ENCODE data around the gene RPL5. TPM values are rescaled to one million over a fixed set of nuclear protein-coding genes. Genes with fewer than 3 reads are reported as not detected.

Gene RPL5
- total and polyA plus RNA-seq, 2 donors (not counting 1 experiment from before 2014, with no cell fraction given), result 1,198 to 2,145 TPM

- Histone ChIP-seq H3K9me3 (ENCODE audit: control insufficient read depth, insufficient read depth, low read depth, low read length) (no peaks in the 10 kb centered on the region), H3K4me1 (ENCODE audit: control insufficient read depth, extremely low read depth, insufficient read depth, low read length) (no peaks in the 10 kb centered on the region), H3K27ac (ENCODE audit: insufficient read depth, low read length) (no peak overlapping the region), H3K79me2 (ENCODE audit: control insufficient read depth, insufficient read depth, low read length) (peaks cover 28% of the 10 kb centered on the region), H3K36me3 (ENCODE audit: control insufficient read depth, insufficient read depth, low read length) (peaks cover 12% of the 10 kb centered on the region), H4K20me1 (ENCODE audit: control insufficient read depth, extremely low read depth, insufficient read depth, low read length) (no peaks in the 10 kb centered on the region), H3K9ac (ENCODE audit: insufficient read depth, low read length) (no peak overlapping the region), H2AFZ (ENCODE audit: low read length) (no peak overlapping the region), H3K4me2 (ENCODE audit: extremely low read depth, insufficient read depth, low read length) (no peak overlapping the region), H3K27me3 (ENCODE audit: control insufficient read depth, insufficient read depth, low read length) (no peaks in the 10 kb centered on the region), H3K4me3 (replicated peaks in 1 of 4; ENCODE audit: control extremely low read depth in 1 of 4, insufficient read depth in 1 of 4, low read depth in 3 of 4, low read length in 4 of 4) (no peak overlapping the region)
- DNase-seq (ENCODE audit: low read depth in 2 of 2), result no peak
- TF ChIP-seq CTCF (conservative IDR thresholded peaks at IDR 0.05 in 1 of 2, IDR thresholded peaks at IDR 0.05 in 1 of 2; ENCODE audit: low read depth in 1 of 2, low read length in 2 of 2) (no peak), EZH2 (IDR thresholded peaks at IDR 0.05; ENCODE audit: low read length, missing control alignments) (no peak)
Observed at GRCh38 chr1:92843046-92843423, 11.2 kb downstream of the RPL5 start.

- Histone ChIP-seq H3K27me3 (ENCODE audit: control insufficient read depth, insufficient read depth, low read length) (no peaks in the 10 kb centered on the region), H3K4me2 (ENCODE audit: extremely low read depth, insufficient read depth, low read length) (no peak overlapping the region), H3K36me3 (ENCODE audit: control insufficient read depth, insufficient read depth, low read length) (peaks cover 12% of the 10 kb centered on the region), H3K9me3 (ENCODE audit: control insufficient read depth, insufficient read depth, low read depth, low read length) (no peaks in the 10 kb centered on the region), H3K27ac (ENCODE audit: insufficient read depth, low read length) (no peak overlapping the region), H4K20me1 (ENCODE audit: control insufficient read depth, extremely low read depth, insufficient read depth, low read length) (no peaks in the 10 kb centered on the region), H2AFZ (ENCODE audit: low read length) (no peak overlapping the region), H3K4me1 (ENCODE audit: control insufficient read depth, extremely low read depth, insufficient read depth, low read length) (no peaks in the 10 kb centered on the region), H3K9ac (ENCODE audit: insufficient read depth, low read length) (no peak overlapping the region), H3K4me3 (replicated peaks in 1 of 4; ENCODE audit: control extremely low read depth in 1 of 4, insufficient read depth in 1 of 4, low read depth in 3 of 4, low read length in 4 of 4) (no peak overlapping the region), H3K79me2 (ENCODE audit: control insufficient read depth, insufficient read depth, low read length) (peaks cover 22% of the 10 kb centered on the region)
- DNase-seq (ENCODE audit: low read depth in 2 of 2), result no peak
- TF ChIP-seq EZH2 (IDR thresholded peaks at IDR 0.05; ENCODE audit: low read length, missing control alignments) (no peak), CTCF (conservative IDR thresholded peaks at IDR 0.05 in 1 of 2, IDR thresholded peaks at IDR 0.05 in 1 of 2; ENCODE audit: low read depth in 1 of 2, low read length in 2 of 2) (no peak)
Observed at GRCh38 chr1:92843429-92844352, 11.9 kb downstream of the RPL5 start.

GRCh38 chr1:92844439-92844838 is 12.6 kb downstream of the RPL5 start:
- no peak overlapping the region for H3K27ac ChIP-seq (ENCODE audit: insufficient read depth, low read length)
- no peak overlapping the region for H3K4me2 ChIP-seq (ENCODE audit: extremely low read depth, insufficient read depth, low read length)
- H3K4me1 ChIP-seq (ENCODE audit: control insufficient read depth, extremely low read depth, insufficient read depth, low read length), result no peaks in the 10 kb centered on the region
- H3K4me3 ChIP-seq (replicated peaks in 1 of 4; ENCODE audit: control extremely low read depth in 1 of 4, insufficient read depth in 1 of 4, low read depth in 3 of 4, low read length in 4 of 4), result no peak overlapping the region
- no peak for DNase-seq (ENCODE audit: low read depth in 2 of 2)
- H3K79me2 ChIP-seq (ENCODE audit: control insufficient read depth, insufficient read depth, low read length), result peaks cover 15% of the 10 kb centered on the region
- H3K36me3 ChIP-seq (ENCODE audit: control insufficient read depth, insufficient read depth, low read length), result peaks cover 12% of the 10 kb centered on the region
- TF ChIP-seq EZH2 (IDR thresholded peaks at IDR 0.05; ENCODE audit: low read length, missing control alignments), result no peak
- no peak for TF ChIP-seq CTCF (conservative IDR thresholded peaks at IDR 0.05 in 1 of 2, IDR thresholded peaks at IDR 0.05 in 1 of 2; ENCODE audit: low read depth in 1 of 2, low read length in 2 of 2)
- no peaks in the 10 kb centered on the region for H3K27me3 ChIP-seq (ENCODE audit: control insufficient read depth, insufficient read depth, low read length)
- no peak overlapping the region for H2AFZ ChIP-seq (ENCODE audit: low read length)
- H4K20me1 ChIP-seq (ENCODE audit: control insufficient read depth, extremely low read depth, insufficient read depth, low read length), result no peaks in the 10 kb centered on the region
- no peak overlapping the region for H3K9ac ChIP-seq (ENCODE audit: insufficient read depth, low read length)
- H3K9me3 ChIP-seq (ENCODE audit: control insufficient read depth, insufficient read depth, low read depth, low read length), result no peaks in the 10 kb centered on the region

Measured in fibroblast of lung (primary cell).